H9 (cell line): Measurements from ENCODE around the gene ZNF142. TPM values are rescaled to one million over a fixed set of nuclear protein-coding genes. Genes with fewer than 3 reads are reported as not detected.

ENCODE experiments used
- DNase-seq: peaks from one replicate; pipeline ENCODE4 v3.0.0-alpha.2; 2017
- H2AFZ ChIP-seq: one replicate; pipeline ENCODE4 v1.6.1; 2013; ENCODE audit warnings: mild to moderate bottlenecking, low read length, control low read depth, moderate library complexity
- H2AK5ac ChIP-seq: 2 replicates; pipeline ENCODE4 v1.6.1; 2013; ENCODE audit warnings: low read length, control low read depth, mixed read lengths; ENCODE audit not compliant: insufficient read length
- H2BK120ac ChIP-seq: one replicate; pipeline ENCODE4 v1.6.1; 2013; ENCODE audit warnings: low read depth, mild to moderate bottlenecking, low read length, control low read depth, inconsistent platforms; ENCODE audit not compliant: poor library complexity, severe bottlenecking
- H2BK12ac ChIP-seq: 2 replicates; pipeline ENCODE4 v1.6.1; 2013; ENCODE audit warnings: low read length, control low read depth, mixed read lengths, low read depth; ENCODE audit not compliant: insufficient read length
- H2BK15ac ChIP-seq: 2 replicates; pipeline ENCODE4 v1.6.1; 2013; ENCODE audit warnings: low read depth, low read length, control low read depth
- H2BK20ac ChIP-seq: one replicate; pipeline ENCODE4 v1.6.1; 2013; ENCODE audit warnings: low read depth, mild to moderate bottlenecking, low read length, control low read depth, inconsistent platforms; ENCODE audit not compliant: poor library complexity, severe bottlenecking
- H2BK5ac ChIP-seq: 2 replicates; pipeline ENCODE4 v1.6.1; 2013; ENCODE audit warnings: low read length, control low read depth, mixed read lengths; ENCODE audit not compliant: insufficient read length
- H3K14ac ChIP-seq: 2 replicates; pipeline ENCODE4 v1.6.1; 2013; ENCODE audit warnings: low read length, control low read depth; ENCODE audit not compliant: insufficient read depth
- H3K18ac ChIP-seq: 2 replicates; pipeline ENCODE4 v1.6.1; 2013; ENCODE audit warnings: low read depth, mild to moderate bottlenecking, mixed read lengths, low read length, control low read depth; ENCODE audit not compliant: insufficient read length
- H3K23ac ChIP-seq: 2 replicates; pipeline ENCODE4 v1.6.1; 2013; ENCODE audit warnings: low read length, control low read depth, mixed read lengths, low read depth; ENCODE audit not compliant: insufficient read length
- H3K23me2 ChIP-seq: 2 replicates; pipeline ENCODE4 v1.6.1; 2013; ENCODE audit warnings: low read depth, mild to moderate bottlenecking, mixed read lengths, low read length, control low read depth; ENCODE audit not compliant: insufficient read length, poor library complexity, severe bottlenecking
- H3K27ac ChIP-seq: 2 replicates; pipeline ENCODE4 v1.5.1; 2013; ENCODE audit warnings: low read length, control low read depth, mixed read lengths, low read depth; ENCODE audit not compliant: insufficient read length
- H3K27me3 ChIP-seq: 2 replicates; pipeline ENCODE4 v1.6.1; 2013; ENCODE audit warnings: low read length, control low read depth, inconsistent platforms; ENCODE audit not compliant: insufficient read depth
- H3K4ac ChIP-seq: 2 replicates; pipeline ENCODE4 v1.6.1; 2013; ENCODE audit warnings: low read depth, mild to moderate bottlenecking, control low read depth, inconsistent platforms, low read length, moderate library complexity
- H3K4me1 ChIP-seq: 2 replicates; pipeline ENCODE4 v1.6.1; 2013; ENCODE audit warnings: low read length, control low read depth, inconsistent platforms; ENCODE audit not compliant: insufficient read depth
- H3K4me2 ChIP-seq: 2 replicates; pipeline ENCODE4 v1.6.1; 2013; ENCODE audit warnings: low read length, control low read depth, mixed read lengths; ENCODE audit not compliant: insufficient read length, insufficient read depth
- H3K56ac ChIP-seq: 2 replicates; pipeline ENCODE4 v1.6.1; 2013; ENCODE audit warnings: low read depth, mild to moderate bottlenecking, mixed read lengths, low read length, control low read depth; ENCODE audit not compliant: insufficient read length
- H3K79me1 ChIP-seq: 2 replicates; pipeline ENCODE4 v1.6.1; 2013; ENCODE audit warnings: low read depth, mild to moderate bottlenecking, moderate library complexity, low read length, control low read depth, inconsistent platforms; ENCODE audit not compliant: insufficient read depth, poor library complexity, severe bottlenecking
- H3K79me2 ChIP-seq: 2 replicates; pipeline ENCODE4 v1.6.1; 2013; ENCODE audit warnings: low read length, control low read depth, inconsistent platforms; ENCODE audit not compliant: insufficient read depth
- H3K9ac ChIP-seq: 2 replicates; pipeline ENCODE4 v1.6.1; 2013; ENCODE audit warnings: low read length, control low read depth, mixed read lengths; ENCODE audit not compliant: insufficient read length; ENCODE audit errors: extremely low read depth
- H3K9me3 ChIP-seq: one replicate; pipeline ENCODE4 v1.6.1; 2013; ENCODE audit warnings: low read depth, low read length, inconsistent platforms; ENCODE audit not compliant: control insufficient read depth
- H3T11ph ChIP-seq: one replicate; pipeline ENCODE4 v1.6.1; 2013; ENCODE audit warnings: mild to moderate bottlenecking, low read length, control low read depth, inconsistent platforms
- H4K20me1 ChIP-seq: one replicate; pipeline ENCODE4 v1.6.1; 2013; ENCODE audit not compliant: control insufficient read depth, insufficient read length, insufficient read depth
- H4K5ac ChIP-seq: 2 replicates; pipeline ENCODE4 v1.6.1; 2013; ENCODE audit warnings: low read depth, mild to moderate bottlenecking, mixed read lengths, low read length, control low read depth; ENCODE audit not compliant: insufficient read length
- H4K8ac ChIP-seq: replicated peaks from 2 replicates; pipeline ENCODE4 v1.6.1; 2013; ENCODE audit warnings: low read length, control low read depth, mixed read lengths, low read depth; ENCODE audit not compliant: insufficient read length
- H4K91ac ChIP-seq: 2 replicates; pipeline ENCODE4 v1.6.1; 2013; ENCODE audit warnings: low read depth, mild to moderate bottlenecking, moderate library complexity, mixed read lengths, low read length, control low read depth; ENCODE audit not compliant: insufficient read length
- H3K27ac Mint-ChIP-seq, 3 experiments: 2 replicates in 2 of 3; 3 replicates in 1 of 3; pipeline ENCODE4 v1.8.0; 2020 to 2021; ENCODE audit warnings: mixed read lengths in 3 of 3, mild to moderate bottlenecking in 1 of 3, moderate library complexity in 1 of 3
- H3K27me3 Mint-ChIP-seq: 2 replicates; pipeline ENCODE4 v1.8.0; 2021; ENCODE audit warnings: low read depth, mild to moderate bottlenecking, moderate library complexity, mixed read lengths
- H3K36me3 Mint-ChIP-seq, 3 experiments: 2 replicates in 2 of 3; 3 replicates in 1 of 3; pipeline ENCODE4 v1.8.0; 2020 to 2021; ENCODE audit warnings: low read depth in 3 of 3, mixed read lengths in 3 of 3; ENCODE audit not compliant: insufficient read depth in 1 of 3
- H3K4me1 Mint-ChIP-seq, 2 experiments: 2 replicates each; pipeline ENCODE4 v1.8.0; 2020; ENCODE audit warnings: mixed read lengths in 2 of 2
- H3K4me3 Mint-ChIP-seq, 2 experiments: 2 replicates in 1 of 2; 3 replicates in 1 of 2; pipeline ENCODE4 v1.8.0; 2020 to 2021; ENCODE audit warnings: mild to moderate bottlenecking in 2 of 2, mixed read lengths in 2 of 2, moderate library complexity in 1 of 2
- H3K9me3 Mint-ChIP-seq, 2 experiments: 2 replicates in 1 of 2; 3 replicates in 1 of 2; pipeline ENCODE4 v1.8.0; 2020; ENCODE audit warnings: mild to moderate bottlenecking in 2 of 2, mixed read lengths in 2 of 2, moderate library complexity in 1 of 2
- WGBS: extraction: QIAGEN DNeasy Blood & Tissue Kit; methylation state at CpG from one replicate; pipeline ENCODE4 v1.1.7; 2013; ENCODE audit warnings: missing lambda C conversion rate, low lambda C conversion rate, mixed read lengths; ENCODE audit not compliant: insufficient read length; ENCODE audit errors: extremely low coverage; 5-methylcytosine and 5-hydroxymethylcytosine counted together
- total RNA-seq: library from RNA; stranded (reverse); gene quantifications from 2 replicates; pipeline ENCODE4 v1.2.1, GENCODE V29; 2021
- TF ChIP-seq, protein P1 (sequence below): fragments of 200-600 bp; sonication (generic); conservative IDR thresholded peaks from 3 replicates; pipeline ENCODE4 v1.8.0; 2021; ENCODE audit warnings: antibody characterized with exemption, mild to moderate bottlenecking

Gene ZNF142
- total RNA-seq, 1 experiment from 2014 or later = 43.4 TPM

DNA sequence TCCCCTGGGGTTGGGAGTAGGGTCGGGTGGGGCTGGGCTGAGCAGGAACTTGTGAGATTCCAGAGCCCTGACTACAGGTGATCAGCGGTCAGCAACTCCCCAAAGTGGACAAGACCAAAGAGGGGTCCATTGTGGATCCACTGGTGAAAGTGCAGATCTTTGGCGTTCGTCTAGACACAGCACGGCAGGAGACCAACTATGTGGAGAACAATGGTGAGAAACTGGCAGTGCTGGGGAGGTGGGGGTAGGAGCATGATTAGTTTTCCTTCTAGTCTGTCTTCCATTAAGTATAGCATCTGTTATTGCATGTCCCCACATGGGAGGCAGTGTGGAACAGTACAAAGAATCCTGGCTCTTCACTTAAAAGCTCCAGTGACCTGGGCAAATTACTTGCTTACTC lies 23.7 kb downstream of the ZNF142 start:
- no CpG with 5 or more reads among the region's 5 CpGs for WGBS
- no peaks in the 10 kb centered on the region for H3K79me1 ChIP-seq

More for the DNA sequence above, 23.7 kb downstream of the ZNF142 start:
- Histone ChIP-seq H2BK20ac (no peak overlapping the region), H4K8ac (no peak overlapping the region), H3K56ac (no peak overlapping the region), H2AFZ (no peak overlapping the region), H3K23ac (no peak overlapping the region), H3K14ac (no peak overlapping the region), H3K18ac (no peak overlapping the region), H3K9ac (no peak overlapping the region), H4K5ac (no peak overlapping the region), H2BK120ac (no peak overlapping the region), H4K20me1 (no peaks in the 10 kb centered on the region), H2BK15ac (no peak overlapping the region), H3T11ph (no peak overlapping the region), H2BK5ac (no peak overlapping the region), H2BK12ac (no peak overlapping the region), H3K4me1 (no peaks in the 10 kb centered on the region), H3K27ac (no peak overlapping the region), H3K4me2 (no peak overlapping the region), H3K79me2 (no peaks in the 10 kb centered on the region), H4K91ac (no peak overlapping the region), H3K27me3 (no peaks in the 10 kb centered on the region), H3K9me3 (no peaks in the 10 kb centered on the region), H2AK5ac (no peak overlapping the region), H3K23me2 (no peaks in the 10 kb centered on the region), H3K4ac (no peak overlapping the region)
- TF ChIP-seq, protein P1, sequence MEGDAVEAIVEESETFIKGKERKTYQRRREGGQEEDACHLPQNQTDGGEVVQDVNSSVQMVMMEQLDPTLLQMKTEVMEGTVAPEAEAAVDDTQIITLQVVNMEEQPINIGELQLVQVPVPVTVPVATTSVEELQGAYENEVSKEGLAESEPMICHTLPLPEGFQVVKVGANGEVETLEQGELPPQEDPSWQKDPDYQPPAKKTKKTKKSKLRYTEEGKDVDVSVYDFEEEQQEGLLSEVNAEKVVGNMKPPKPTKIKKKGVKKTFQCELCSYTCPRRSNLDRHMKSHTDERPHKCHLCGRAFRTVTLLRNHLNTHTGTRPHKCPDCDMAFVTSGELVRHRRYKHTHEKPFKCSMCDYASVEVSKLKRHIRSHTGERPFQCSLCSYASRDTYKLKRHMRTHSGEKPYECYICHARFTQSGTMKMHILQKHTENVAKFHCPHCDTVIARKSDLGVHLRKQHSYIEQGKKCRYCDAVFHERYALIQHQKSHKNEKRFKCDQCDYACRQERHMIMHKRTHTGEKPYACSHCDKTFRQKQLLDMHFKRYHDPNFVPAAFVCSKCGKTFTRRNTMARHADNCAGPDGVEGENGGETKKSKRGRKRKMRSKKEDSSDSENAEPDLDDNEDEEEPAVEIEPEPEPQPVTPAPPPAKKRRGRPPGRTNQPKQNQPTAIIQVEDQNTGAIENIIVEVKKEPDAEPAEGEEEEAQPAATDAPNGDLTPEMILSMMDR = no peak
- H3K27me3 Mint-ChIP-seq = peaks cover 2% of the 10 kb centered on the region
- DNase-seq = no peak
- peaks cover 25 to 64% (median 55%) of the 10 kb centered on the region in 3 experiments; a peak in 6 of 7 replicates for H3K36me3 Mint-ChIP-seq
- no peak overlapping the region; a peak in 1 of 7 replicates for H3K27ac Mint-ChIP-seq
- no peaks in the 10 kb centered on the region for H3K4me1 Mint-ChIP-seq
- no peak overlapping the region for H3K4me3 Mint-ChIP-seq
- H3K9me3 Mint-ChIP-seq = no peaks in the 10 kb centered on the region
